H9 (cell line): ENCODE data around the gene ZC3H18. TPM values are rescaled to one million over a fixed set of nuclear protein-coding genes. Genes with fewer than 3 reads are reported as not detected.

ENCODE experiments used
- DNase-seq: peaks from one replicate; pipeline ENCODE4 v3.0.0-alpha.2; 2017
- H2AFZ ChIP-seq: one replicate; pipeline ENCODE4 v1.6.1; 2013; ENCODE audit warnings: mild to moderate bottlenecking, low read length, control low read depth, moderate library complexity
- H2AK5ac ChIP-seq: 2 replicates; pipeline ENCODE4 v1.6.1; 2013; ENCODE audit warnings: low read length, control low read depth, mixed read lengths; ENCODE audit not compliant: insufficient read length
- H2BK120ac ChIP-seq: one replicate; pipeline ENCODE4 v1.6.1; 2013; ENCODE audit warnings: low read depth, mild to moderate bottlenecking, low read length, control low read depth, inconsistent platforms; ENCODE audit not compliant: poor library complexity, severe bottlenecking
- H2BK12ac ChIP-seq: 2 replicates; pipeline ENCODE4 v1.6.1; 2013; ENCODE audit warnings: low read length, control low read depth, mixed read lengths, low read depth; ENCODE audit not compliant: insufficient read length
- H2BK15ac ChIP-seq: 2 replicates; pipeline ENCODE4 v1.6.1; 2013; ENCODE audit warnings: low read depth, low read length, control low read depth
- H2BK20ac ChIP-seq: one replicate; pipeline ENCODE4 v1.6.1; 2013; ENCODE audit warnings: low read depth, mild to moderate bottlenecking, low read length, control low read depth, inconsistent platforms; ENCODE audit not compliant: poor library complexity, severe bottlenecking
- H2BK5ac ChIP-seq: 2 replicates; pipeline ENCODE4 v1.6.1; 2013; ENCODE audit warnings: low read length, control low read depth, mixed read lengths; ENCODE audit not compliant: insufficient read length
- H3K14ac ChIP-seq: 2 replicates; pipeline ENCODE4 v1.6.1; 2013; ENCODE audit warnings: low read length, control low read depth; ENCODE audit not compliant: insufficient read depth
- H3K18ac ChIP-seq: 2 replicates; pipeline ENCODE4 v1.6.1; 2013; ENCODE audit warnings: low read depth, mild to moderate bottlenecking, mixed read lengths, low read length, control low read depth; ENCODE audit not compliant: insufficient read length
- H3K23ac ChIP-seq: 2 replicates; pipeline ENCODE4 v1.6.1; 2013; ENCODE audit warnings: low read length, control low read depth, mixed read lengths, low read depth; ENCODE audit not compliant: insufficient read length
- H3K23me2 ChIP-seq: 2 replicates; pipeline ENCODE4 v1.6.1; 2013; ENCODE audit warnings: low read depth, mild to moderate bottlenecking, mixed read lengths, low read length, control low read depth; ENCODE audit not compliant: insufficient read length, poor library complexity, severe bottlenecking
- H3K27ac ChIP-seq: 2 replicates; pipeline ENCODE4 v1.5.1; 2013; ENCODE audit warnings: low read length, control low read depth, mixed read lengths, low read depth; ENCODE audit not compliant: insufficient read length
- H3K27me3 ChIP-seq: 2 replicates; pipeline ENCODE4 v1.6.1; 2013; ENCODE audit warnings: low read length, control low read depth, inconsistent platforms; ENCODE audit not compliant: insufficient read depth
- H3K4ac ChIP-seq: 2 replicates; pipeline ENCODE4 v1.6.1; 2013; ENCODE audit warnings: low read depth, mild to moderate bottlenecking, control low read depth, inconsistent platforms, low read length, moderate library complexity
- H3K4me1 ChIP-seq: 2 replicates; pipeline ENCODE4 v1.6.1; 2013; ENCODE audit warnings: low read length, control low read depth, inconsistent platforms; ENCODE audit not compliant: insufficient read depth
- H3K4me2 ChIP-seq: 2 replicates; pipeline ENCODE4 v1.6.1; 2013; ENCODE audit warnings: low read length, control low read depth, mixed read lengths; ENCODE audit not compliant: insufficient read length, insufficient read depth
- H3K56ac ChIP-seq: 2 replicates; pipeline ENCODE4 v1.6.1; 2013; ENCODE audit warnings: low read depth, mild to moderate bottlenecking, mixed read lengths, low read length, control low read depth; ENCODE audit not compliant: insufficient read length
- H3K79me1 ChIP-seq: 2 replicates; pipeline ENCODE4 v1.6.1; 2013; ENCODE audit warnings: low read depth, mild to moderate bottlenecking, moderate library complexity, low read length, control low read depth, inconsistent platforms; ENCODE audit not compliant: insufficient read depth, poor library complexity, severe bottlenecking
- H3K79me2 ChIP-seq: 2 replicates; pipeline ENCODE4 v1.6.1; 2013; ENCODE audit warnings: low read length, control low read depth, inconsistent platforms; ENCODE audit not compliant: insufficient read depth
- H3K9ac ChIP-seq: 2 replicates; pipeline ENCODE4 v1.6.1; 2013; ENCODE audit warnings: low read length, control low read depth, mixed read lengths; ENCODE audit not compliant: insufficient read length; ENCODE audit errors: extremely low read depth
- H3K9me3 ChIP-seq: one replicate; pipeline ENCODE4 v1.6.1; 2013; ENCODE audit warnings: low read depth, low read length, inconsistent platforms; ENCODE audit not compliant: control insufficient read depth
- H3T11ph ChIP-seq: one replicate; pipeline ENCODE4 v1.6.1; 2013; ENCODE audit warnings: mild to moderate bottlenecking, low read length, control low read depth, inconsistent platforms
- H4K20me1 ChIP-seq: one replicate; pipeline ENCODE4 v1.6.1; 2013; ENCODE audit not compliant: control insufficient read depth, insufficient read length, insufficient read depth
- H4K5ac ChIP-seq: 2 replicates; pipeline ENCODE4 v1.6.1; 2013; ENCODE audit warnings: low read depth, mild to moderate bottlenecking, mixed read lengths, low read length, control low read depth; ENCODE audit not compliant: insufficient read length
- H4K8ac ChIP-seq: replicated peaks from 2 replicates; pipeline ENCODE4 v1.6.1; 2013; ENCODE audit warnings: low read length, control low read depth, mixed read lengths, low read depth; ENCODE audit not compliant: insufficient read length
- H4K91ac ChIP-seq: 2 replicates; pipeline ENCODE4 v1.6.1; 2013; ENCODE audit warnings: low read depth, mild to moderate bottlenecking, moderate library complexity, mixed read lengths, low read length, control low read depth; ENCODE audit not compliant: insufficient read length
- H3K27ac Mint-ChIP-seq, 3 experiments: 2 replicates in 2 of 3; 3 replicates in 1 of 3; pipeline ENCODE4 v1.8.0; 2020 to 2021; ENCODE audit warnings: mixed read lengths in 3 of 3, mild to moderate bottlenecking in 1 of 3, moderate library complexity in 1 of 3
- H3K27me3 Mint-ChIP-seq: 2 replicates; pipeline ENCODE4 v1.8.0; 2021; ENCODE audit warnings: low read depth, mild to moderate bottlenecking, moderate library complexity, mixed read lengths
- H3K36me3 Mint-ChIP-seq, 3 experiments: 2 replicates in 2 of 3; 3 replicates in 1 of 3; pipeline ENCODE4 v1.8.0; 2020 to 2021; ENCODE audit warnings: low read depth in 3 of 3, mixed read lengths in 3 of 3; ENCODE audit not compliant: insufficient read depth in 1 of 3
- H3K4me1 Mint-ChIP-seq, 2 experiments: 2 replicates each; pipeline ENCODE4 v1.8.0; 2020; ENCODE audit warnings: mixed read lengths in 2 of 2
- H3K4me3 Mint-ChIP-seq, 2 experiments: 2 replicates in 1 of 2; 3 replicates in 1 of 2; pipeline ENCODE4 v1.8.0; 2020 to 2021; ENCODE audit warnings: mild to moderate bottlenecking in 2 of 2, mixed read lengths in 2 of 2, moderate library complexity in 1 of 2
- H3K9me3 Mint-ChIP-seq, 2 experiments: 2 replicates in 1 of 2; 3 replicates in 1 of 2; pipeline ENCODE4 v1.8.0; 2020; ENCODE audit warnings: mild to moderate bottlenecking in 2 of 2, mixed read lengths in 2 of 2, moderate library complexity in 1 of 2
- WGBS: extraction: QIAGEN DNeasy Blood & Tissue Kit; methylation state at CpG from one replicate; pipeline ENCODE4 v1.1.7; 2013; ENCODE audit warnings: missing lambda C conversion rate, low lambda C conversion rate, mixed read lengths; ENCODE audit not compliant: insufficient read length; ENCODE audit errors: extremely low coverage; 5-methylcytosine and 5-hydroxymethylcytosine counted together
- total RNA-seq: library from RNA; stranded (reverse); gene quantifications from 2 replicates; pipeline ENCODE4 v1.2.1, GENCODE V29; 2021
- TF ChIP-seq, protein P1 (sequence below): fragments of 200-600 bp; sonication (generic); conservative IDR thresholded peaks from 3 replicates; pipeline ENCODE4 v1.8.0; 2021; ENCODE audit warnings: antibody characterized with exemption, mild to moderate bottlenecking

The ZC3H18 gene
- total RNA-seq, 1 experiment from 2014 or later, result 69.7 TPM

DNA sequence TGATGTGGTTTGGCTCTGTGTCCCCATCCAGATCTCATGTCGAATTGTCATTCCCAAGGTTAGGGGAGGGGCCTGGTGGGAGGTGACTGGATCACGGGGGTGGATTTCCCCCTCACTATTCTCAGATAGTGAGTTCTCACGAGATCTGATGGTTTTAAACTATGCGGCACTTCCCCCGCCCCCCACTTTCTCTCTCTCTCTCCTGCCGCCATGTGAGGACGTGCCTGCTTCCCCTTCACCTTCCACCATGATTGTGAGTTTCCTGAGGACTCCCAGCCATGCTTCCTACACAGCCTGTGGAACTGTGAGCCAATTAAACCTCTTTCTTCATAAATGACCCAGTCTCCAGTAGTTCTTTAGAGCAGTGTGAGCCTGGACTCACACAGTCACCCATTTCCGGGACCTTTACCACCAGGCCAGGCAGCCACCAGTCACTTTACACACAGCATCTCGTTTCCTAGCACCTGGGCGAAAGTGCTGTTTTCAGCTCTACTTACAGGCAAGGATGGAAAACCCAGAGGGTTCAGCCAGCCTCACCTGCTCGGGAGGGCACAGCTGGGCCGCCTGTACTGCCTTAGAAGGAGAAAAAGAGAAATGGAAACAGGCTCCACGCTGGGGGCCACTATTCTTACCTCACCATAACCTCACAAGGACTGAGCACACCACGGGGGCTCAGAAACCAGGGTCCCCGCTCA lies 13.8 kb upstream of the ZC3H18 start:
- H3K14ac ChIP-seq, result no peak overlapping the region
- H3K56ac ChIP-seq, result no peak overlapping the region
- no peak overlapping the region for H4K91ac ChIP-seq
- no peaks in the 10 kb centered on the region for H4K20me1 ChIP-seq
- WGBS, result no CpG with 5 or more reads among the region's 15 CpGs
- TF ChIP-seq, protein P1, sequence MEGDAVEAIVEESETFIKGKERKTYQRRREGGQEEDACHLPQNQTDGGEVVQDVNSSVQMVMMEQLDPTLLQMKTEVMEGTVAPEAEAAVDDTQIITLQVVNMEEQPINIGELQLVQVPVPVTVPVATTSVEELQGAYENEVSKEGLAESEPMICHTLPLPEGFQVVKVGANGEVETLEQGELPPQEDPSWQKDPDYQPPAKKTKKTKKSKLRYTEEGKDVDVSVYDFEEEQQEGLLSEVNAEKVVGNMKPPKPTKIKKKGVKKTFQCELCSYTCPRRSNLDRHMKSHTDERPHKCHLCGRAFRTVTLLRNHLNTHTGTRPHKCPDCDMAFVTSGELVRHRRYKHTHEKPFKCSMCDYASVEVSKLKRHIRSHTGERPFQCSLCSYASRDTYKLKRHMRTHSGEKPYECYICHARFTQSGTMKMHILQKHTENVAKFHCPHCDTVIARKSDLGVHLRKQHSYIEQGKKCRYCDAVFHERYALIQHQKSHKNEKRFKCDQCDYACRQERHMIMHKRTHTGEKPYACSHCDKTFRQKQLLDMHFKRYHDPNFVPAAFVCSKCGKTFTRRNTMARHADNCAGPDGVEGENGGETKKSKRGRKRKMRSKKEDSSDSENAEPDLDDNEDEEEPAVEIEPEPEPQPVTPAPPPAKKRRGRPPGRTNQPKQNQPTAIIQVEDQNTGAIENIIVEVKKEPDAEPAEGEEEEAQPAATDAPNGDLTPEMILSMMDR, result no peak
- no peak overlapping the region for H3K27ac ChIP-seq
- no peak overlapping the region for H2AK5ac ChIP-seq
- no peaks in the 10 kb centered on the region for H3K4me1 ChIP-seq
- H3K23ac ChIP-seq, result no peak overlapping the region
- no peak overlapping the region for H3K4ac ChIP-seq
- H3K9me3 ChIP-seq, result no peaks in the 10 kb centered on the region
- no peak overlapping the region for H3K4me3 Mint-ChIP-seq
- H2AFZ ChIP-seq, result no peak overlapping the region
- H3K4me2 ChIP-seq, result no peak overlapping the region
- no peak overlapping the region for H3K18ac ChIP-seq
- no peak overlapping the region for H3K9ac ChIP-seq
- H3T11ph ChIP-seq, result no peak overlapping the region
- no peaks in the 10 kb centered on the region; a peak in 1 of 7 replicates for H3K36me3 Mint-ChIP-seq
- peaks cover 21% of the 10 kb centered on the region for H3K27me3 Mint-ChIP-seq
- no peaks in the 10 kb centered on the region for H3K79me1 ChIP-seq
- H2BK15ac ChIP-seq, result no peak overlapping the region
- no peak overlapping the region for H2BK20ac ChIP-seq
- H3K4me1 Mint-ChIP-seq, result peaks cover 0 to 10% of the 10 kb centered on the region in 2 experiments; a peak in 2 of 4 replicates
- no peak overlapping the region for H3K27ac Mint-ChIP-seq
- no peak overlapping the region for H4K8ac ChIP-seq
- H3K9me3 Mint-ChIP-seq, result peaks cover 3 to 4% of the 10 kb centered on the region in 2 experiments; a peak in 3 of 5 replicates
- H2BK5ac ChIP-seq, result no peak overlapping the region
- H2BK120ac ChIP-seq, result no peak overlapping the region
- H4K5ac ChIP-seq, result no peak overlapping the region
- DNase-seq, result no peak
- H3K23me2 ChIP-seq, result no peaks in the 10 kb centered on the region
- no peaks in the 10 kb centered on the region for H3K27me3 ChIP-seq
- H3K79me2 ChIP-seq, result no peaks in the 10 kb centered on the region
- H2BK12ac ChIP-seq, result no peak overlapping the region
